NCI-H2171 treated with DMSO at 0.1 percent for 48 hours (cell line): ENCODE results near the gene ZNF330.
"Not testable (repeated sequence)": the region's sequence is repeated elsewhere in the genome, so short reads cannot be mapped to it uniquely, and the experiment has no call there.

ENCODE experiments used
- DNase-seq: peaks from one replicate; lab custom pipeline; 2025; lab: John Stamatoyannopoulos, UW

The ZNF330 gene

GRCh38 chr4:141220691-141221659 lies at the start of gene ZNF330:
TSS of gene ZNF330 (plus strand) at chr4:141220895. CDS start at chr4:141222372, 1,477 bp downstream.
- DNase-seq: peak; percentile 65

- DNase-seq: no peak
These were observed 46.2 kb upstream of the ZNF330 start for GRCh38 chr4:141174457-141174856.

GRCh38 chr4:141177171-141177570 lies 43.5 kb upstream of the ZNF330 start:
- DNase-seq: no peak

- DNase-seq: no peak
These were observed 41.0 kb upstream of the ZNF330 start for GRCh38 chr4:141179474-141180373.

GRCh38 chr4:141180991-141181761 lies 39.5 kb upstream of the ZNF330 start:
- peak; percentile 2 for DNase-seq

GRCh38 chr4:141183491-141183890 lies 37.2 kb upstream of the ZNF330 start:
- not testable (repeated sequence) for DNase-seq

GRCh38 chr4:141192564-141192963 lies 28.1 kb upstream of the ZNF330 start:
- DNase-seq: no peak

GRCh38 chr4:141193516-141194034 lies 27.1 kb upstream of the ZNF330 start:
- no peak for DNase-seq

GRCh38 chr4:141195095-141195707 lies 25.5 kb upstream of the ZNF330 start:
- no peak for DNase-seq

- no peak for DNase-seq
These were observed 24.3 kb upstream of the ZNF330 start for GRCh38 chr4:141196227-141196933.

GRCh38 chr4:141207961-141208360 lies 12.7 kb upstream of the ZNF330 start:
- DNase-seq: no peak

- no peak for DNase-seq
These were observed 10.5 kb upstream of the ZNF330 start for GRCh38 chr4:141210168-141210567.

GRCh38 chr4:141213550-141213991 lies 7.1 kb upstream of the ZNF330 start:
- DNase-seq: no peak

- DNase-seq: no peak
These were observed 5.7 kb upstream of the ZNF330 start for GRCh38 chr4:141215030-141215429.

- DNase-seq: no peak
These were observed 4.5 kb upstream of the ZNF330 start for GRCh38 chr4:141216002-141216761.

- DNase-seq: no peak
These were observed 424 bp upstream of the ZNF330 start for GRCh38 chr4:141220271-141220670.

- no peak for DNase-seq
These were observed 2.7 kb downstream of the ZNF330 start for GRCh38 chr4:141223418-141223817.

GRCh38 chr4:141227280-141227679 lies 6.6 kb downstream of the ZNF330 start:
- not testable (repeated sequence) for DNase-seq

- no peak for DNase-seq
These were observed 8.9 kb downstream of the ZNF330 start for GRCh38 chr4:141229408-141230101.
